ENCODE data around the gene RARS2.
"Not testable (repeated sequence)": the region's sequence is repeated elsewhere in the genome, so short reads cannot be mapped to it uniquely, and the experiment has no call there.

Gene RARS2, protein sequence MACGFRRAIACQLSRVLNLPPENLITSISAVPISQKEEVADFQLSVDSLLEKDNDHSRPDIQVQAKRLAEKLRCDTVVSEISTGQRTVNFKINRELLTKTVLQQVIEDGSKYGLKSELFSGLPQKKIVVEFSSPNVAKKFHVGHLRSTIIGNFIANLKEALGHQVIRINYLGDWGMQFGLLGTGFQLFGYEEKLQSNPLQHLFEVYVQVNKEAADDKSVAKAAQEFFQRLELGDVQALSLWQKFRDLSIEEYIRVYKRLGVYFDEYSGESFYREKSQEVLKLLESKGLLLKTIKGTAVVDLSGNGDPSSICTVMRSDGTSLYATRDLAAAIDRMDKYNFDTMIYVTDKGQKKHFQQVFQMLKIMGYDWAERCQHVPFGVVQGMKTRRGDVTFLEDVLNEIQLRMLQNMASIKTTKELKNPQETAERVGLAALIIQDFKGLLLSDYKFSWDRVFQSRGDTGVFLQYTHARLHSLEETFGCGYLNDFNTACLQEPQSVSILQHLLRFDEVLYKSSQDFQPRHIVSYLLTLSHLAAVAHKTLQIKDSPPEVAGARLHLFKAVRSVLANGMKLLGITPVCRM

DNA sequence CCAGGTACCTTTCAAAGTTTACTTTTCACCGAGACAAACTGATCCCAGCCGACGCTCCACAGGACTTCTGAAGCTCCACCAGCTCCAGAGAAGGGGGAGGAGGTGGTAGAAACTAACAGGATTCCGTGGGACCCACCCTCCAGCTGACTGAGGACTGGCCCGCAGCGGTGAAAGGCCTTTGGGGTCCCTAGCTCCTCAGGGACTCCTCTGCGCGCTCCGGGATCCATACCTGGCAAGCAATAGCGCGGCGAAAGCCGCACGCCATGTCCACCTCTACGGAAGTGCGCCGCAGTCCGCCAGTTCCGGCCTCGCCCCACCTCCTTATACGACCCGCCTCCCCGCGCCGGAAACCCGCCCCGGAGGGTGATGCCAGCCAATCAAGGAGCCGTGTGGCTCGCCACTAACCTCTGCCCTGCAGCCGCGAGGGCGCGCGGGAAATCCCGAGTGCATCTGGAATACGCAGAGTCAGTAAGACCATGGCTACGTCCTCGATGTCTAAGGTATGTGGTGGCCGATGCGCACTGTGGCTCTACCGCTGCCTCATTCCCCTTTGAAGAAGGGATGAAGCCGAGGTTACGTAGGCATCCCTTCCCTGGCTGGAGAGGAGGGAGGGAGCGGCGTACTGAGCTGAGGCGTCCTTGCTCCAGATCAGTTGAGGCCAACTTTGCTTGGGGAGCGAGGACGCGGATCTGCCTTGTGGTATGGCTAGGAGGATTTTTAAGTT is at the start of gene RARS2, which contains the start of gene ORC3:
TSS of gene RARS2 (minus strand) at position 295 of the 724 bp plus-strand sequence. CDS start at position 265, 30 bp downstream.
TSS of gene ORC3 (plus strand) at position 443 of the 724 bp plus-strand sequence. CDS start at position 477, 34 bp downstream.
- DNase-seq: peak; percentile 94

- DNase-seq: no peak
Observed at GRCh38 chr6:87639373-87639772, 49.6 kb upstream of the RARS2 start.

DNA sequence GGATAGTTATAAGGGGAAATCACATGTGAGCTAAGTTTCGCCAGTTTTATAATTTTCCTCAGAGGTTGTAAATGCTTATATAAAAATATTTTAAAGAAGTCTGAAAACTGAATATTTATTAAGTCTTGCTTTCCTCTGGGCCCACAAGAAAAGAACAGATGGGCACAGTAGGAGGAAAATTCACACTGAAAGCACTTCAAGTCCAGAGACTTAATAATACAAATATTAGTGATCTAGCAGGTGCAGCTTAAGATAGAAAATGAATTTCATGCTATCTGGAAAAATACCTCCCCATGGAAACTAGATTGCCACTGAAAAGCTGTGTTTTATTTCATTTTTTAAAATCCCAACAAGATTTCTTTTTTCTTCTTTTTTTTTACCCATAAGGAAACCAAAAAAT is 47.3 kb upstream of the RARS2 start:
- DNase-seq: no peak

DNA sequence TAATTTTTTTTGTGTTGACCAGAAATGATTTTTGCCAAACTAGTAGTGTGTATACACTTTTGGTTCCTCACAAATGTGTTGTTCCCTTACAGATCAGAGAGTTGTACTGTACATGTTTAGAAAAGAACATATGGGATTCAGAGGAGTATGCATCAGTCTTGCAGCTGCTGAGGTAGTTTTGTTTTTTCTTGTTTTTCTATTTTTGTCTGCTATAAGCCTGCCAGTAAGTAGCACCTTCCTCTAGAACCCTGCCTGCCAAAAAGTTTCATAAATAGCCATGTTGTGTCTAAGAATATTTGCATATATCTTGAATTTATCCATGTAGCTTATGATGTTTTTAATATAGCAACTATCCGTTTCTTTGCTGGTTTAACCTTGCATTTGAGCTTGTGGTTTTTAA is 46.5 kb upstream of the RARS2 start:
- DNase-seq: no peak

DNA sequence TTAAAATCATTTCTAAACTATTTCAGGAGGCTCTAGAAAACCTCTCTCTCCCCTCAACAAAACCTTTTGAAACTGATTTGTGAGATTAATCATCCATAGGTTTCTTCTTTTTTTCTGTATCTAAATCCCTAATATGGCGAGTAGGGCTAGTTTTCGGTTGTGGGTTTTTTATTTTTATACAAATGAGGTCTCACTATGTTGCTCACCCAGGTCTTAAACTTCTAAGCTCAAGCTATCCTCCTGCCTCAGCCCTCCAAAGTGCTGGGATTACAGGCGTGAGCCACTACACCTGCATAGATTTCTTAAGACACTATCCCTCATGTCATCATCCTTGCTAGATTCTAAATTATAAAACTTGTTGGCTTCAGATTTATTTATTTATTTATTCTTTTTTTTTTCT is 44.1 kb upstream of the RARS2 start:
- DNase-seq: no peak

DNA sequence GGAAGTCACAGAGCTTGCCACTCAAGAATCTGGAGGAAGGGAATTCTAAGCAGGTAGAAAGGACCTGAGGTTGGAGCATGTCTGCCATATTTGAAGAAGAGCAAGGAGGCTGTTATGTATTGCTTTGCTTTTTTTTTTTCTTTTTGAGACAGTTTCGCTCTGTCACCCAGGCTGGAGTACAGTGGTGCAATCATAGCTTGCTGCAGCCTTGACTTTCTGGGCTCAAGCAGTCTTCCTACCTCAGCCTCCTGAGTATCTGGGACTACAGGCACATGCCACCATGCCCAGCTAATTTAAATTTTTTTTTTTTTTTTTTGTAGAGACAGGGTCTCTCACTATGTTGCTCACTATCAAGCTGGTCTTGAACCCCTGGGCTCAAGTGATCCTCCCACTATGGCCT is 41.0 kb upstream of the RARS2 start:
- no peak for DNase-seq

GRCh38 chr6:87628881-87629280 is 39.1 kb upstream of the RARS2 start:
- no peak for DNase-seq

DNA sequence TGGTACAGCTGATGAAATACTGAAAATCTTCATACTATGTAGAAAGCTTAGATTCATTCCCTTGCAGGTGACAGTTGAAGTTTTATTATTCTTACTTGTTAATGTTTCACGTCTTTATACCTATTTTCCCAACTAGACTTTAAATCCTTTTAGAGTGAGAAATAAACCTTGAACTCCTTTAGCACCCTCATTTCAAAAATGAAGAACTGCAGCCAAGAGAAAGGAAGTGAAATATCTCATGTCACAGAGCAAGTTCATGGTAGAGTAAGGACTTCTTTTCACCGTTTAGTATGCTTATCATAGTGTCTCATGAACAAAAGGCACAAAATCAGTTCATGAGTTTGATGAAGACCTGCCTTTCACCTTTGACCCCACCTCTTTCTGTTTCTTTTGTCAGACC is 38.6 kb upstream of the RARS2 start:
- no peak for DNase-seq

DNA sequence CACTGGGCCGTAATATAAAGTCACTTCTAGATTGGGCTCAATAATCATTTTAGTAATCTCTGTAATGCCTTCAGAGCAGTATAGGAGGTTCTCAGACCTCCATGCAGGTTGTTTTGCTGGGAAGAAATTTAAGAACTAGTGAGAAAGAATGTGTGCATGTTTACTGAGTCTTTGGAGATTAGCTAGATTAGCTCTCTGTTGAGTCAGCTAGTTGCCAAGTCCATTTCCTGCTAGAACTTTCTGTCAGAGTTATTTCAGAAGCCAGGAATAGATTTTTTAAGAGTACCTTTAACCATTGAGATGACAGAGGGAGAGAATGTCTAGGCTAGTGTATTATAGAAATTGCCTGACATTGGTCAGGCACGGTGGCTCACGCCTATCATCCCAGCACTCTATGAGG is 33.5 kb upstream of the RARS2 start:
- DNase-seq: no peak

DNA sequence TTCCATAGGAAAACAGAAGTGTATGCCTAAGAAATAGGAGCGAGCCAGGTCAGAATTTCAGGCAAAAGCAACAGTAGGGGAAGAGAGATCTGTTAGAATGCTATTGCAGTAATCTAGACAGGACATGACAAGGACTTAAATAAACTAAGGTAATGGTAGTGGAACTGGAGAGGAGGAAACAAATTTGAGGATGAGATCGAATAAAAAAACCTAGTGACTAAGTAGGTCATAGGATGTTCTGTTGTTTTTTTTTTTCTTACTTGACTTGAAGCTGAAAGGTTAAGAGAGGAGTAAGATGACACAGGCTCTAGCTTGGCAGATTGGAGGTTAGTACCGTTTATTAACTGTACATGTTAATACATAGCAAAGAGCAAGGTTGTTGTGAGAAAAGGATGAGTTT is 28.7 kb upstream of the RARS2 start:
- no peak for DNase-seq

- DNase-seq: no peak
Observed at GRCh38 chr6:87617405-87617804, 27.6 kb upstream of the RARS2 start.

GRCh38 chr6:87613018-87613417 is 23.2 kb upstream of the RARS2 start:
- not testable (repeated sequence) for DNase-seq

GRCh38 chr6:87608802-87609201 is 19.0 kb upstream of the RARS2 start:
- no peak for DNase-seq

DNA sequence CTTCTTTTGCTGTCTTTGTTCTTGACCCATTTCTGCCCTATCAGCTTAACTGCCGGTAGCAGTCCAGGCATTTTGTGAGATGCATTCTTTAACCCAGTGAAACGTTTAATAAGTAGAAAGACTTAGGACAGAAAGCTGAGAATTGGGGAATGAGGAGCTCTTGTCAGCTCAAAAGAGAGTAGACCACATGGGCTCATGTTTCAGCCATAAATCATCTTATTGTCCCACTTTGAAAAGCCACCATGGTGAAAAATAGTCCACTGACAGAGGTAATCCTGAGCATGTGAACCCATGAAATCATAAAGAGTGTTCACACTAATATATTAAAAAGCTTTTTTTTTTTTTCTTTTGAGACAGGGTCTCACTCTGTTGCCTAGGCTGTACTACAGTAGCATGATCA is 16.4 kb upstream of the RARS2 start:
- no peak for DNase-seq

GRCh38 chr6:87600576-87600975 is 10.8 kb upstream of the RARS2 start:
- no peak for DNase-seq

GRCh38 chr6:87590990-87591389 is 1.2 kb upstream of the RARS2 start:
- DNase-seq: no peak

DNA sequence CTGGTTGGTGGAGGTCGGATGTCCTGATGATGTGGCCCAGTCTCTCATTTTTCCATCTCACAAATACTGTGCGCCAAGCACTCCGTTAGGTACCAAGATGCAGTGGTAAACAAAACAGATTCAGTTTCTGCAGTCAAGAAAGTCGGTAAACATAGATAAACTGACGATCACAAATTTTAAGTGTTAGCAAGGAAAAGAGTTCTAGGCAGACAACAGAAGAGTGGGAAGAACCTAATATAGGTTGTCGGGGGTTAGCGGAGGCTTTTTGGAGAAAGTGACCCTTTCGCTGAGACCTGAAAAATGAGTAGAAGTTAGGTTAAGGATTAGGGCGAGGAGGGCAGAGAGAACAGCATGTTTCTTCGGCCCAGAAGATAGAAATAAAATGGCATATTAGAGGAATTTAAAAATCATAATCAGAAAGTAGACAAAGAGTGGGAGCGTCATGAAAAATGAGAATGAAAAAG is 662 bp upstream of the RARS2 start:
- no peak for DNase-seq

DNA sequence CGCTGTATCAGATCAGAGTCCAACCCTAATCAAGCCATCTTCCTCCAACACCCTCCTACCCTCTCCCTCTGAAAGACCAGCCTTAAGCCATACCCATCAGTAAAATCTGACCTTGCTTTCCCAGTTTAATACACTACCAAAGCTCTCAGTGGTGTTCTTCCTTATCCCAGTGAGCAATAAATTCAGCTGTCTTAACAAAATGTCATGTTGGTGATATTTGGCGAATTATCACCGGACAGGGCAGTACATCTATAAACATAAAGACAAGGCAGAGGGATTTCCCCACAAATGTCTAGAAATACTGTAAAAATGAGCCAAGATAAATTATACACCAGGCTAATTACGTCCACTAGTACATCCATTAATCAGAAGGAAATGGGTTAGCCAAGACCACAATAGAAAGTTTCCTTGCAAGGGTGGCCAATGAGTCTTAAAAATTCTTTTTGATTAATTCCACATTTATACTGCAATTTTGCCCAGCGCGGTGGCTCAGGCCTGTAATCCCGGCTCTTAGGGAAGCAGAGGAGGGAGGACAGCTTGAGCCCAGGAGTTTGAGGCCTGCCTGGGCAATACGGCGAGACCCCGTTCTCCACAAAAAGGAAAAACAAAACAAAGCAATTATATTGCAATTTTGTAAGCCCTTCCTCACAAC is 905 bp downstream of the RARS2 start:
- no peak for DNase-seq

DNA sequence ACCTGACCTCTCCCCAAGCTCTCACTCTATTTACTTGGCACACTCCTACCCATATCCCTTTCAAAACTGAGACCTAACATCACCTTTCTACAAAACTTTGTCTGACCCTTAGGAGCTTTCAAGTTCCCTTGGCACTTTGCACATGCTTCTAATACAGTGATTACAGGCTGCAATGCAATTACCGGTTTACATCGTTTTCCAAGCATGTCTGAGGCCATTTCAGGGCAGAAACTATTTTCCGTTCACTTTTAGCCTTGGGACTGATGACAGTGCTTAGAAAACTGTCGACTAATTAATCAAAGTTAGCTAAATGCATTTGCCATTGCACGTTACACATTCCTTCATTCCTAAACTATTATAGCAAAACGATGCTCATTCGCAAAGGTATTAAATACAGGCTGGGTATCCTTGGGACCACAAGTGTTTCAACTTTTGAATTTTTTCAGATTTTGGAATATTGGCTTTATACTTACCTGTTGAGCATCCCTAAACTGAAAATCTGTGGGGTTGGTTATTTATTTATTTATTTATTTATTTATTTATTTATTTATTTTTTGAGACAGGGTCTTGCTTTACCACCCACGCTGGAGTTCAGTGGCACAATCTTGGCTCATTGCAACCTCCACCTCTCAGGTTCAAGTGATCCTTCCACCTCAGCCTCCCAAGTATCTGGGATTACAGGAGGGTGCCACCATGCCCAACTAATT is 3.3 kb downstream of the RARS2 start:
- DNase-seq: no peak

- DNase-seq: no peak
Observed at GRCh38 chr6:87583822-87584221, 6.0 kb downstream of the RARS2 start.

DNA sequence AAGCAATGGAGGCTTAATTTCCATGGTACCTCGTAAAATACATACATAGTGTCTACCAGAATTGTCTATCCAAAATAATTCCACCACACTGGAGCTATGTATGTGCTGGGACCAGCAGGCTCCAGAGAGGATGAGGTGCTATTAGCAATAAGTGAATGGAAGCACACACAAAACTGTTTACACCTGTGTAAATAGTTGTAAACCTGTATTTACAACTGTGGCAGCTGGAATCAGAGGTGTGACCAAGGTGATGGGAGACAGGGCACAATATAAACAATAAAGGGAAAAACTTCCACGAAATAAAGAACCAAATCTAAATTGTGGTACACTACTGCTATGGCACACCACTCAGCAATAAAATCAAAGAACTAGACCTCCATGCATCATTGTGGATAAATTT is 14.4 kb downstream of the RARS2 start:
- no peak for DNase-seq

DNA sequence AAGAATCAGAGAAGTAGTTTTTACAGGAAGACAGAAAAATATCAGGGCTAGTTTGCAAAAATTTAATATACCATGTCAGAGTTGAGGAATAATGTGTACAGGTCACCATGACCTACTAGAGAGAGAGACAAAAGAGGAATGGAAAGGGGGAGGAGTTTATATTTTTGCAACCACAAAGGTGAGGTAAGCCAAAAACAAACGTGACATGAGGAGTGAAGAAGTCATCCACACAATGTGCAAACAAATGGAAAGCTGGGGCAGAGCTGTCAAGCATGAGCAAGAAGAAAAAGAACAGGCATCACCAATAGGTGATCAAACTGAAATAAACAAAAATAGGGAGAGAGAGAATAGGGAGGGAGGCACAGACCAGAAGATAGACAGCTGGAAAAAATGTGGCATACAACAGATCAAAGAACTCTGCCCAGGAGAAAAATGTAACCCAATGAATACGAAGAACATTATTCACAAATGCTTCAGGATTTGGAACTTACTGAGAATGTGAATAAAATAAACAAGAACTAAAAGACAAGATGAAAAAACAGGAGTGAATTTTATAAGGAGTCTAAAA is 15.5 kb downstream of the RARS2 start:
- DNase-seq: peak; percentile 3
